K562 (cell line): ENCODE measurements around the gene RUVBL2.

Source experiments
- CTCF ChIP-seq, 3 experiments: IDR thresholded peaks in 2 of 3; conservative IDR thresholded peaks in 1 of 3; 2 replicates each; pipeline ENCODE4 v1.5.1; 2011 to 2012; ENCODE audit warnings: low read length in 3 of 3, mild to moderate bottlenecking in 3 of 3, control low read depth in 2 of 3, improper control_type of control experiment in 1 of 3, inconsistent platforms in 1 of 3, low read depth in 1 of 3, mixed read lengths in 1 of 3, moderate library complexity in 1 of 3; ENCODE audit not compliant: insufficient read depth in 2 of 3
- ETS1 ChIP-seq: conservative IDR thresholded peaks from 2 replicates; pipeline ENCODE4 v1.6.1; 2011; ENCODE audit warnings: low read depth, mild to moderate bottlenecking, low read length; ENCODE audit not compliant: control insufficient read depth
- ETV6 ChIP-seq, 3 experiments: fragments of 150-350 bp in 1 of 3; sonication (generic) in 1 of 3; formaldehyde crosslinking in 1 of 3; IDR thresholded peaks; 2 replicates each; pipeline versions ENCODE4 v1.6.1 to v1.8.0; 2014 to 2022; ENCODE audit warnings: borderline replicate concordance in 2 of 3, low read depth in 2 of 3, antibody characterized with exemption in 1 of 3, low read length in 1 of 3, mild to moderate bottlenecking in 1 of 3, missing genetic modification reagents in 1 of 3
- FOXP1 ChIP-seq: sonication (generic); formaldehyde crosslinking; IDR thresholded peaks from 2 replicates; pipeline ENCODE4 v1.8.0; 2022; ENCODE audit warnings: mild to moderate bottlenecking, missing genetic modification reagents
- KLF13 ChIP-seq: fragments of 450-650 bp; IDR thresholded peaks from 2 replicates; pipeline ENCODE4 v1.6.1; 2016; ENCODE audit warnings: missing genetic modification characterization, low read depth, mild to moderate bottlenecking, missing compliant biosample characterization, moderate library complexity, borderline replicate concordance
- MED1 ChIP-seq: sonication (generic); formaldehyde crosslinking; IDR thresholded peaks from 2 replicates; pipeline ENCODE4 v1.8.1; 2023; ENCODE audit warnings: missing genetic modification reagents, borderline replicate concordance
- POLR2A ChIP-seq: fragments of 450-650 bp; conservative IDR thresholded peaks from 2 replicates; pipeline ENCODE4 v1.6.1; 2016
- TARDBP ChIP-seq: fragments of 450-650 bp; IDR thresholded peaks from 2 replicates; pipeline ENCODE4 v1.6.1; 2016
- TRIM24 ChIP-seq, 2 experiments: fragments of 450-650 bp; IDR thresholded peaks; 2 replicates each; pipeline ENCODE4 v1.6.1; 2016
- ZNF217 ChIP-seq: sonication (generic); formaldehyde crosslinking; IDR thresholded peaks from 2 replicates; pipeline ENCODE4 v1.8.0; 2022; ENCODE audit warnings: mild to moderate bottlenecking, missing genetic modification reagents

GRCh38 chr19:49006905-49007304, 13.2 kb downstream of the RUVBL2 start:
- no peak for TF ChIP-seq TRIM24 (IDR thresholded peaks at IDR 0.05)
- TF ChIP-seq KLF13 (tag) = no peak
- TF ChIP-seq ZNF217 (CRISPR knock-in tag) = no peak
- no peak for TF ChIP-seq MED1 (CRISPR knock-in tag)
- TF ChIP-seq CTCF (IDR thresholded peaks at IDR 0.05 in 2 of 3, conservative IDR thresholded peaks at IDR 0.05 in 1 of 3; ENCODE audit: insufficient read depth in 2 of 3, low read depth in 1 of 3, low read length in 3 of 3) = no peak
- no peak for TF ChIP-seq FOXP1
- TF ChIP-seq ETV6 (IDR thresholded peaks at IDR 0.05; ENCODE audit: borderline replicate concordance in 1 of 2, low read depth in 2 of 2, low read length in 1 of 2) = no peak
- TF ChIP-seq ETV6 (CRISPR knock-in tag; IDR thresholded peaks at IDR 0.05; ENCODE audit: borderline replicate concordance) = no peak
- TF ChIP-seq POLR2A = no peak
- no peak for TF ChIP-seq TARDBP
- no peak for TF ChIP-seq ETS1
